Ramos (cell line): ENCODE results near the gene MYLK.
"Not testable (repeated sequence)": the region's sequence is repeated elsewhere in the genome, so short reads cannot be mapped to it uniquely, and the experiment has no call there.

ENCODE experiments used
- in situ Hi-C: fragments of 300-500 bp; cut with MboI; formaldehyde crosslinking; loops from one replicate; pipeline ENCODE4 v1.14.3; 2022; ENCODE audit warnings: low sequenced_read_pairs; ENCODE audit not compliant: unreplicated experiment

Gene MYLK

GRCh38 chr3:123618076-123618708 is 265.9 kb downstream of the MYLK start:
- in situ Hi-C loops, result no loop called here

- in situ Hi-C loops, result no loop called here
These were observed 267.5 kb downstream of the MYLK start for GRCh38 chr3:123616593-123616992.

GRCh38 chr3:123613543-123613942 is 270.6 kb downstream of the MYLK start:
- in situ Hi-C loops, result no loop called here

GRCh38 chr3:123611674-123612073 is 272.5 kb downstream of the MYLK start:
- in situ Hi-C loops, result not testable (repeated sequence)

- in situ Hi-C loops, result no loop called here
These were observed 273.1 kb downstream of the MYLK start for GRCh38 chr3:123611082-123611481.

GRCh38 chr3:123610331-123610730 is 273.8 kb downstream of the MYLK start:
- in situ Hi-C loops, result no loop called here

- in situ Hi-C loops, result no loop called here
These were observed 275.1 kb downstream of the MYLK start for GRCh38 chr3:123609063-123609462.

- in situ Hi-C loops, result no loop called here
These were observed 275.7 kb downstream of the MYLK start for GRCh38 chr3:123608263-123608937.

GRCh38 chr3:123606527-123606926 is 277.6 kb downstream of the MYLK start:
- in situ Hi-C loops, result no loop called here

GRCh38 chr3:123605789-123606234 is 278.3 kb downstream of the MYLK start:
- in situ Hi-C loops, result no loop called here

- in situ Hi-C loops, result not testable (repeated sequence)
These were observed 281.0 kb downstream of the MYLK start for GRCh38 chr3:123603153-123603552.

GRCh38 chr3:123602325-123602724 is 281.8 kb downstream of the MYLK start:
- in situ Hi-C loops, result no loop called here

- in situ Hi-C loops, result not testable (repeated sequence)
These were observed 283.3 kb downstream of the MYLK start for GRCh38 chr3:123600863-123601262.

- in situ Hi-C loops, result no loop called here
These were observed 286.6 kb downstream of the MYLK start for GRCh38 chr3:123597561-123597960.

- in situ Hi-C loops, result no loop called here
These were observed 288.5 kb downstream of the MYLK start for GRCh38 chr3:123595396-123596180.

GRCh38 chr3:123593381-123593780 is 290.8 kb downstream of the MYLK start:
- in situ Hi-C loops, result no loop called here

- in situ Hi-C loops, result no loop called here
These were observed 293.3 kb downstream of the MYLK start for GRCh38 chr3:123590685-123591450.

GRCh38 chr3:123587401-123587800 is 296.7 kb downstream of the MYLK start:
- in situ Hi-C loops, result no loop called here

- in situ Hi-C loops, result no loop called here
These were observed 297.2 kb downstream of the MYLK start for GRCh38 chr3:123586968-123587367.

- in situ Hi-C loops, result no loop called here
These were observed 298.0 kb downstream of the MYLK start for GRCh38 chr3:123586131-123586530.
